IMR-90 (cell line): ENCODE measurements around the gene ING3. TPM values are rescaled to one million over a fixed set of nuclear protein-coding genes. Genes with fewer than 3 reads are reported as not detected.

Experiments used
- ATAC-seq: fragments of 200-7000 bp; cut with Tn5 transposase; 2 replicates; pipeline ENCODE4 v1.9.1; 2020; ENCODE audit warnings: low read depth, mild to moderate bottlenecking, moderate library complexity
- BruUV-seq: library from RNA; stranded (reverse); fragments of 400-500 nt; replicated peaks from 2 replicates; lab custom pipeline; 2021; lab: Mats Ljungman, UMichigan
- CTCF ChIA-PET: fragments of 300-600 bp; formaldehyde crosslinking; extraction: SDS; loops from one replicate; lab custom pipeline; 2021; ENCODE audit warnings: antibody characterized with exemption; lab: Yijun Ruan, JAX
- POLR2A ChIA-PET: fragments of 300-600 bp; sonication (Branson Sonifier 250); formaldehyde crosslinking; loops from one replicate; lab custom pipeline; 2022; ENCODE audit warnings: antibody characterized with exemption; ENCODE audit not compliant: unreplicated experiment; lab: Charles Lee
- DNase-seq: peaks from one replicate; pipeline ENCODE4 v3.0.0; 2013
- H2AFZ ChIP-seq: replicated peaks from 2 replicates; pipeline ENCODE3; 2013; ENCODE audit warnings: low read length, mild to moderate bottlenecking; ENCODE audit not compliant: poor library complexity
- H2AK5ac ChIP-seq: 2 replicates; pipeline ENCODE4 v1.6.1; 2013; ENCODE audit warnings: low read depth, low read length, inconsistent platforms
- H2AK9ac ChIP-seq: replicated peaks from 2 replicates; pipeline ENCODE3; 2013; ENCODE audit warnings: mild to moderate bottlenecking, low read depth, low read length, moderate library complexity; ENCODE audit not compliant: poor library complexity
- H2BK120ac ChIP-seq: 2 replicates; pipeline ENCODE4 v1.6.1; 2013; ENCODE audit warnings: low read depth, low read length, inconsistent platforms
- H2BK15ac ChIP-seq: 3 replicates; pipeline ENCODE4 v1.6.1; 2013; ENCODE audit warnings: low read depth, low read length, inconsistent platforms
- H2BK20ac ChIP-seq: 2 replicates; pipeline ENCODE4 v1.6.1; 2013; ENCODE audit warnings: low read depth, mild to moderate bottlenecking, inconsistent platforms, low read length, moderate library complexity
- H2BK5ac ChIP-seq: 2 replicates; pipeline ENCODE4 v1.6.1; 2013; ENCODE audit warnings: mild to moderate bottlenecking, low read depth, low read length, inconsistent platforms; ENCODE audit not compliant: poor library complexity, severe bottlenecking
- H3K14ac ChIP-seq: replicated peaks from 2 replicates; pipeline ENCODE4 v1.6.1; 2013; ENCODE audit warnings: low read depth, low read length, inconsistent platforms
- H3K18ac ChIP-seq: 2 replicates; pipeline ENCODE4 v1.6.1; 2013; ENCODE audit warnings: low read depth, low read length, control low read depth
- H3K23ac ChIP-seq: 2 replicates; pipeline ENCODE4 v1.6.1; 2013; ENCODE audit warnings: low read depth, low read length, inconsistent platforms
- H3K27ac ChIP-seq: 2 replicates; pipeline ENCODE4 v1.5.1; 2013; ENCODE audit warnings: mild to moderate bottlenecking, control low read depth, low read length; ENCODE audit not compliant: insufficient read depth
- H3K27me3 ChIP-seq: 2 replicates; pipeline ENCODE4 v1.6.1; 2013; ENCODE audit warnings: low read length; ENCODE audit not compliant: control insufficient read depth, insufficient read depth
- H3K36me3 ChIP-seq: 2 replicates; pipeline ENCODE4 v1.6.1; 2013; ENCODE audit warnings: low read length, mixed read lengths; ENCODE audit not compliant: control insufficient read depth, insufficient read depth
- H3K4ac ChIP-seq: 2 replicates; pipeline ENCODE4 v1.6.1; 2013; ENCODE audit warnings: low read depth, low read length, inconsistent platforms
- H3K4me1 ChIP-seq: 2 replicates; pipeline ENCODE4 v1.6.1; 2013; ENCODE audit warnings: low read length, mixed read lengths; ENCODE audit not compliant: control insufficient read depth, insufficient read depth
- H3K4me2 ChIP-seq: 2 replicates; pipeline ENCODE4 v1.6.1; 2013; ENCODE audit warnings: low read depth, mild to moderate bottlenecking, control low read depth, low read length, moderate library complexity
- H3K4me3 ChIP-seq: 2 replicates; pipeline ENCODE4 v1.5.1; 2013; ENCODE audit warnings: low read depth, mild to moderate bottlenecking, control low read depth, low read length, moderate library complexity; ENCODE audit not compliant: insufficient read depth
- H3K56ac ChIP-seq: 2 replicates; pipeline ENCODE4 v1.6.1; 2013; ENCODE audit warnings: low read length, inconsistent platforms; ENCODE audit not compliant: insufficient read depth; ENCODE audit errors: extremely low read depth
- H3K79me1 ChIP-seq, 2 experiments: 2 replicates each; pipeline ENCODE4 v1.6.1; 2013; ENCODE audit warnings: low read length in 2 of 2, inconsistent platforms in 1 of 2, low read depth in 1 of 2
- H3K9ac ChIP-seq: 2 replicates; pipeline ENCODE4 v1.6.1; 2013; ENCODE audit warnings: low read depth, low read length, control low read depth
- H3K9me1 ChIP-seq: 2 replicates; pipeline ENCODE4 v1.6.1; 2013; ENCODE audit warnings: low read length, inconsistent platforms; ENCODE audit not compliant: insufficient read depth
- H3K9me3 ChIP-seq: 2 replicates; pipeline ENCODE4 v1.6.1; 2013; ENCODE audit warnings: low read length; ENCODE audit not compliant: control insufficient read depth, insufficient read depth
- H4K20me1 ChIP-seq: 2 replicates; pipeline ENCODE4 v1.6.1; 2013; ENCODE audit warnings: low read length, inconsistent platforms; ENCODE audit not compliant: insufficient read depth
- H4K5ac ChIP-seq: 2 replicates; pipeline ENCODE4 v1.6.1; 2013; ENCODE audit warnings: mild to moderate bottlenecking, low read depth, low read length, control low read depth
- H4K8ac ChIP-seq, 2 experiments: 2 replicates each; pipeline ENCODE4 v1.6.1; 2013; ENCODE audit warnings: low read depth in 2 of 2, low read length in 2 of 2, control low read depth in 1 of 2, inconsistent platforms in 1 of 2
- H4K91ac ChIP-seq: 2 replicates; pipeline ENCODE4 v1.6.1; 2013; ENCODE audit warnings: low read depth, low read length, inconsistent platforms; ENCODE audit not compliant: insufficient read depth
- BHLHE40 ChIP-seq: fragments of 150-350 bp; IDR thresholded peaks from 2 replicates; pipeline ENCODE4 v1.6.1; 2016; ENCODE audit warnings: mild to moderate bottlenecking, low read depth, low read length
- CEBPB ChIP-seq: IDR thresholded peaks from 2 replicates; pipeline ENCODE4 v1.6.1; 2012; ENCODE audit warnings: low read depth, low read length, improper control_type of control experiment
- ELK1 ChIP-seq: fragments of 150-350 bp; IDR thresholded peaks from 2 replicates; pipeline ENCODE4 v1.6.1; 2016; ENCODE audit warnings: low read depth, mild to moderate bottlenecking, low read length, moderate library complexity, borderline replicate concordance
- FOS ChIP-seq: fragments of 150-350 bp; IDR thresholded peaks from 2 replicates; pipeline ENCODE4 v1.6.1; 2016; ENCODE audit warnings: low read depth, low read length
- MAZ ChIP-seq: IDR thresholded peaks from 2 replicates; pipeline ENCODE4 v1.6.1; 2012; ENCODE audit warnings: low read depth, mild to moderate bottlenecking, low read length, improper control_type of control experiment, moderate library complexity, borderline replicate concordance
- MXI1 ChIP-seq: IDR thresholded peaks from 2 replicates; pipeline ENCODE4 v1.6.1; 2012; ENCODE audit warnings: low read depth, mild to moderate bottlenecking, low read length, moderate library complexity, borderline replicate concordance
- NFE2L2 ChIP-seq: fragments of 150-350 bp; IDR thresholded peaks from 2 replicates; pipeline ENCODE4 v1.6.1; 2016; ENCODE audit warnings: low read depth, mild to moderate bottlenecking, low read length
- POLR2A ChIP-seq: IDR thresholded peaks from 2 replicates; pipeline ENCODE4 v1.6.1; 2012; ENCODE audit warnings: mild to moderate bottlenecking, low read depth, low read length
- RAD21 ChIP-seq: IDR thresholded peaks from 2 replicates; pipeline ENCODE4 v1.6.1; 2012; ENCODE audit warnings: low read length, improper control_type of control experiment
- RCOR1 ChIP-seq: IDR thresholded peaks from 2 replicates; pipeline ENCODE4 v1.6.1; 2012; ENCODE audit warnings: mild to moderate bottlenecking, low read length, improper control_type of control experiment; ENCODE audit not compliant: insufficient replicate concordance
- SMC3 ChIP-seq: fragments of 150-350 bp; IDR thresholded peaks from 2 replicates; pipeline ENCODE4 v1.6.1; 2016; ENCODE audit warnings: low read depth, mild to moderate bottlenecking, antibody characterized with exemption, low read length, moderate library complexity
- USF2 ChIP-seq: fragments of 150-350 bp; IDR thresholded peaks from 2 replicates; pipeline ENCODE4 v1.6.1; 2017; ENCODE audit warnings: mild to moderate bottlenecking, antibody characterized with exemption, low read length, low read depth
- WGBS, 2 experiments: methylation state at CpG; one replicate each; pipeline versions ENCODE4 v1.1.5 to v1.1.7; 2013; ENCODE audit warnings: missing lambda C conversion rate in 2 of 2; ENCODE audit not compliant: insufficient read length in 1 of 2; ENCODE audit errors: extremely low coverage in 2 of 2; 5-methylcytosine and 5-hydroxymethylcytosine counted together
- dilution Hi-C: fragments of 300-500 bp; cut with HindIII; formaldehyde crosslinking; loops from one replicate; pipeline ENCODE4 v1.14.3; 2018; ENCODE audit warnings: low sequenced_read_pairs; ENCODE audit not compliant: unreplicated experiment
- in situ Hi-C: fragments of 300-500 bp; cut with MboI; formaldehyde crosslinking; loops from 3 replicates; pipeline ENCODE4 v1.14.3; 2019; ENCODE audit warnings: low sequenced_read_pairs, inconsistent platforms, mixed read lengths
- intact Hi-C: fragments of 100-400 bp; cut with micrococcal nuclease; formaldehyde crosslinking; loops from 2 replicates; pipeline ENCODE4 v1.10.0; 2022
- polyA plus RNA-seq, 3 experiments: library from polyadenylated mRNA; depleted of rRNA; stranded (reverse); fragments of >200 nt; gene quantifications; 2 replicates each; pipeline ENCODE4 v1.2.3, GENCODE V29; 2012; ENCODE audit warnings: low replicate concordance in 1 of 3
- total RNA-seq: library from RNA; depleted of rRNA; stranded (reverse); fragments of >200 nt; gene quantifications from 2 replicates; pipeline ENCODE4 v1.2.3, GENCODE V29; 2012

The ING3 gene
- total and polyA plus RNA-seq, 2 of the 4 experiments (the other 2 are of a cell fraction) = 7.2 to 11.3 TPM

GRCh38 chr7:120988591-120989256, 38.1 kb downstream of the ING3 start, which contains the start of gene CPED1:
CPED1 (plus strand) TSS chr7:120988711; CDS start chr7:120989622, 911 bp downstream.
- Histone ChIP-seq H2BK120ac (peak within 1 kb of the TSS; percentile 94), H2AK5ac (peak within 1 kb of the TSS; percentile 69), H3K9me1 (peaks cover 3% of the 10 kb centered on the region; the same call in 1 of the 2 replicates), H3K18ac (peak within 1 kb of the TSS; percentile 94), H3K9me3 (no peaks in the 10 kb centered on the region), H3K27ac (peak within 1 kb of the TSS; percentile 99), H2AK9ac (peak within 1 kb of the TSS; percentile 86), H4K91ac (peak within 1 kb of the TSS; percentile 95), H3K4me1 (peaks cover 2% of the 10 kb centered on the region), H3K4ac (peak within 1 kb of the TSS; percentile 94), H2BK15ac (peak within 1 kb of the TSS; percentile 84), H4K5ac (peak within 1 kb of the TSS; percentile 95), H2BK5ac (peak within 1 kb of the TSS; percentile 98), H3K56ac (peak within 1 kb of the TSS; percentile 97), H2AFZ (peak within 1 kb of the TSS; percentile 80), H3K27me3 (no peaks in the 10 kb centered on the region), H3K79me1 (peaks cover 4 to 12% of the 10 kb centered on the region in 2 experiments; a peak in 2 of 4 replicates), H3K9ac (peak within 1 kb of the TSS; percentile 87), H3K4me2 (peak within 1 kb of the TSS; percentile 80), H3K36me3 (no peaks in the 10 kb centered on the region), H4K8ac (peak within 1 kb of the TSS; percentile 89 to 96), H4K20me1 (no peaks in the 10 kb centered on the region; the same call in 1 of the 2 replicates), H3K14ac (peak within 1 kb of the TSS; percentile 97), H3K4me3 (peak within 1 kb of the TSS; percentile 86), H2BK20ac (peak within 1 kb of the TSS; percentile 73), H3K23ac (peak within 1 kb of the TSS; percentile 96)
- DNase-seq (peak; percentile 90), ATAC-seq (peak; percentile 77)
- TF ChIP-seq NFE2L2 = no peak
- no peak for TF ChIP-seq ELK1
- TF ChIP-seq POLR2A = no peak
- TF ChIP-seq RCOR1 = no peak
- TF ChIP-seq FOS = no peak
- TF ChIP-seq RAD21 = 0 out of 2 replicates have a peak, but pooled peaks have one; percentile 2
- no peak for TF ChIP-seq USF2
- TF ChIP-seq SMC3 = 0 out of 2 replicates have a peak, but pooled peaks have one; percentile 21
- TF ChIP-seq CEBPB = peak; percentile 85
- peak; percentile 52; the same call in 1 of the 2 replicates for TF ChIP-seq MAZ
- TF ChIP-seq BHLHE40 = peak; percentile 82
- TF ChIP-seq MXI1 = peak; percentile 77
- ChIA-PET POLR2A (interaction anchor here (0.7 to 3.4 kb wide), 2 partner anchors 95 to 179 kb away, joined by 3 to 26 read pairs; no protein-coding TSS in a partner anchor), CTCF (interaction anchor here (0.7 to 4.9 kb wide), 7 partner anchors 12 to 1296 kb away, joined by 3 to 46 read pairs (median 3); no protein-coding TSS in a partner anchor)
- BruUV-seq = no TSS peak
- WGBS, 2 experiments = 0% methylated on average over 4 of the region's 27 CpGs; no CpG with 5 or more reads in 1 of the 2 experiments
- dilution Hi-C loops = loop anchor here (25.0 kb wide), 1 partner anchor 99 kb away; no protein-coding TSS in a partner anchor
- intact Hi-C loops = loop anchor here (5.0 kb wide), 2 partner anchors 349 to 559 kb away; no protein-coding TSS in a partner anchor
- in situ Hi-C loops = loop anchor here (25.0 kb wide), 1 partner anchor 349 kb away; the partner anchor contains the start of gene WNT16
